Measurements from ENCODE around the gene PLPP6. TPM values are rescaled to one million over a fixed set of nuclear protein-coding genes. Genes with fewer than 3 reads are reported as not detected.
A peak's percentile ranks its signal among the peaks of the same experiment; 100 is the strongest.

The PLPP6 gene
- total RNA-seq, 1 donor from 2014 or later, result 6.1 TPM

- TF ChIP-seq CTCF (IDR thresholded peaks at IDR 0.05; ENCODE audit: insufficient read depth, low read length, severe bottlenecking), result peak; percentile 70
These were observed 17.4 kb downstream of the PLPP6 start, which contains the start of gene CDC37L1 for GRCh38 chr9:4679268-4680172. Gene CDC37L1, plus strand, starts transcription at chr9:4679569. Its CDS starts 199 bp downstream, at chr9:4679768.

GRCh38 chr9:4680173-4680525 is 18.1 kb downstream of the PLPP6 start:
- H3K36me3 ChIP-seq (ENCODE audit: control insufficient read depth, insufficient read depth, low read length), result peaks cover 2% of the 10 kb centered on the region
- peak overlapping the region; percentile 58 for H3K4me3 ChIP-seq (ENCODE audit: low read depth, low read length)
- no peak for DNase-seq (ENCODE audit: low read depth)
- TF ChIP-seq CTCF (IDR thresholded peaks at IDR 0.05; ENCODE audit: insufficient read depth, low read length, severe bottlenecking), result no peak
- FAIRE-seq, result no peak
- no peaks in the 10 kb centered on the region for H3K27me3 ChIP-seq (ENCODE audit: control insufficient read depth, insufficient read depth, low read length)

More at GRCh38 chr9:4679268-4680172, 17.4 kb downstream of the PLPP6 start, which contains the start of gene CDC37L1:
- peak within 1 kb of the TSS; percentile 58 for H3K4me3 ChIP-seq (ENCODE audit: low read depth, low read length)
- DNase-seq (ENCODE audit: low read depth) (peak; percentile 87), FAIRE-seq (no peak)
- no peaks in the 10 kb centered on the region for H3K27me3 ChIP-seq (ENCODE audit: control insufficient read depth, insufficient read depth, low read length)
- H3K36me3 ChIP-seq (ENCODE audit: control insufficient read depth, insufficient read depth, low read length), result no peaks in the 10 kb centered on the region

GRCh38 chr9:4680750-4681149 is 18.7 kb downstream of the PLPP6 start:
- peaks cover 2% of the 10 kb centered on the region for H3K36me3 ChIP-seq (ENCODE audit: control insufficient read depth, insufficient read depth, low read length)
- DNase-seq (ENCODE audit: low read depth), result no peak
- no peaks in the 10 kb centered on the region for H3K27me3 ChIP-seq (ENCODE audit: control insufficient read depth, insufficient read depth, low read length)
- H3K4me3 ChIP-seq (ENCODE audit: low read depth, low read length), result peak overlapping the region; percentile 58
- no peak for TF ChIP-seq CTCF (IDR thresholded peaks at IDR 0.05; ENCODE audit: insufficient read depth, low read length, severe bottlenecking)
- no peak for FAIRE-seq

GRCh38 chr9:4684820-4685219 is 22.7 kb downstream of the PLPP6 start:
- Histone ChIP-seq H3K4me3 (ENCODE audit: low read depth, low read length) (no peak overlapping the region), H3K36me3 (ENCODE audit: control insufficient read depth, insufficient read depth, low read length) (peaks cover 5% of the 10 kb centered on the region), H3K27me3 (ENCODE audit: control insufficient read depth, insufficient read depth, low read length) (no peaks in the 10 kb centered on the region)
- FAIRE-seq (no peak), DNase-seq (ENCODE audit: low read depth) (no peak)
- TF ChIP-seq CTCF (IDR thresholded peaks at IDR 0.05; ENCODE audit: insufficient read depth, low read length, severe bottlenecking), result no peak

GRCh38 chr9:4686112-4686511 is 24.0 kb downstream of the PLPP6 start:
- DNase-seq (ENCODE audit: low read depth) (no peak), FAIRE-seq (no peak)
- TF ChIP-seq CTCF (IDR thresholded peaks at IDR 0.05; ENCODE audit: insufficient read depth, low read length, severe bottlenecking), result no peak
- no peaks in the 10 kb centered on the region for H3K27me3 ChIP-seq (ENCODE audit: control insufficient read depth, insufficient read depth, low read length)
- no peak overlapping the region for H3K4me3 ChIP-seq (ENCODE audit: low read depth, low read length)
- peaks cover 5% of the 10 kb centered on the region for H3K36me3 ChIP-seq (ENCODE audit: control insufficient read depth, insufficient read depth, low read length)
